GM23338 (cell line): ENCODE measurements around the gene PDE6A. TPM values are rescaled to one million over a fixed set of nuclear protein-coding genes. Genes with fewer than 3 reads are reported as not detected.

Experiments
- ATAC-seq: fragments of 200-7000 bp; cut with Tn5 transposase; 3 replicates; pipeline ENCODE4 v1.9.1; 2020
- DNase-seq: peaks from one replicate; pipeline ENCODE4 v3.0.0-alpha.2; 2015; ENCODE audit warnings: low spot score
- H2AFZ ChIP-seq: fragments of 200-600 bp; sonication (generic); 2 replicates; pipeline ENCODE4 v1.8.0; 2016; ENCODE audit warnings: antibody characterized with exemption, mild to moderate bottlenecking, moderate library complexity
- H3F3A ChIP-seq: fragments of 200-600 bp; sonication (generic); replicated peaks from 2 replicates; pipeline ENCODE4 v1.8.0; 2017; ENCODE audit warnings: antibody characterized with exemption, mixed run types, low read depth
- H3K27ac ChIP-seq: fragments of 200-600 bp; sonication (generic); 2 replicates; pipeline ENCODE4 v1.6.1; 2016; ENCODE audit warnings: low read depth
- H3K27me3 ChIP-seq: fragments of 200-600 bp; sonication (generic); 2 replicates; pipeline ENCODE4 v1.8.0; 2016; ENCODE audit warnings: mild to moderate bottlenecking, mixed run types, moderate library complexity; ENCODE audit not compliant: insufficient read depth
- H3K36me3 ChIP-seq: fragments of 200-600 bp; sonication (generic); 2 replicates; pipeline ENCODE4 v1.8.0; 2016; ENCODE audit warnings: mild to moderate bottlenecking; ENCODE audit not compliant: insufficient read depth
- H3K4me1 ChIP-seq: fragments of 200-600 bp; sonication (generic); 2 replicates; pipeline ENCODE4 v1.8.0; 2016; ENCODE audit warnings: mild to moderate bottlenecking, moderate library complexity; ENCODE audit not compliant: insufficient read depth
- H3K4me2 ChIP-seq: fragments of 200-600 bp; sonication (generic); 2 replicates; pipeline ENCODE4 v1.7.1; 2017; ENCODE audit warnings: mixed run types
- H3K4me3 ChIP-seq: fragments of 200-600 bp; sonication (generic); 2 replicates; pipeline ENCODE4 v1.6.1; 2016; ENCODE audit warnings: mixed run types
- H3K79me2 ChIP-seq: fragments of 200-600 bp; sonication (generic); replicated peaks from 2 replicates; pipeline ENCODE4 v1.8.0; 2017; ENCODE audit warnings: mild to moderate bottlenecking; ENCODE audit not compliant: insufficient read depth
- H3K9me2 ChIP-seq: fragments of 200-600 bp; sonication (generic); 2 replicates; pipeline ENCODE4 v1.8.0; 2017; ENCODE audit not compliant: insufficient read depth
- H4K20me1 ChIP-seq: fragments of 200-600 bp; sonication (generic); replicated peaks from 2 replicates; pipeline ENCODE4 v1.8.0; 2017; ENCODE audit warnings: mild to moderate bottlenecking; ENCODE audit not compliant: insufficient read depth
- H3K27ac Mint-ChIP-seq: 2 replicates; pipeline ENCODE4 v1.8.0; 2020; ENCODE audit warnings: inconsistent platforms, mild to moderate bottlenecking, moderate library complexity, mixed read lengths
- H3K27me3 Mint-ChIP-seq: 3 replicates; pipeline ENCODE4 v1.8.0; 2022; ENCODE audit warnings: low read depth, mild to moderate bottlenecking, moderate library complexity, mixed read lengths, inconsistent platforms; ENCODE audit not compliant: insufficient read depth, poor library complexity
- H3K36me3 Mint-ChIP-seq: 3 replicates; pipeline ENCODE4 v1.8.0; 2021; ENCODE audit warnings: low read depth, mild to moderate bottlenecking, inconsistent platforms, moderate library complexity, mixed read lengths
- H3K4me1 Mint-ChIP-seq: 3 replicates; pipeline ENCODE4 v1.8.0; 2020; ENCODE audit warnings: mild to moderate bottlenecking, inconsistent platforms, mixed read lengths
- H3K4me3 Mint-ChIP-seq: 3 replicates; pipeline ENCODE4 v1.8.0; 2021; ENCODE audit warnings: moderate library complexity, mild to moderate bottlenecking, inconsistent platforms, mixed read lengths
- H3K9me3 Mint-ChIP-seq: 3 replicates; pipeline ENCODE4 v1.8.0; 2020; ENCODE audit warnings: moderate library complexity, mild to moderate bottlenecking, inconsistent platforms, mixed read lengths
- JUNB ChIP-seq: IDR thresholded peaks from one replicate; pipeline ENCODE4 v1.6.1; 2016; ENCODE audit warnings: antibody characterized with exemption; ENCODE audit not compliant: unreplicated experiment
- NANOG ChIP-seq: IDR thresholded peaks from 2 replicates; pipeline ENCODE4 v1.6.1; 2016; ENCODE audit warnings: antibody characterized with exemption, borderline replicate concordance
- POLR2AphosphoS5 ChIP-seq: IDR thresholded peaks from 2 replicates; pipeline ENCODE4 v1.6.1; 2016; ENCODE audit warnings: antibody characterized with exemption, low read depth
- REST ChIP-seq: IDR thresholded peaks from one replicate; pipeline ENCODE4 v1.6.1; 2018; ENCODE audit warnings: antibody characterized with exemption; ENCODE audit not compliant: unreplicated experiment
- STAT1 ChIP-seq: IDR thresholded peaks from one replicate; pipeline ENCODE4 v1.6.1; 2016; ENCODE audit warnings: antibody characterized with exemption; ENCODE audit not compliant: unreplicated experiment
- ZNF114 ChIP-seq: fragments of 250-450 bp; sonication (Bioruptor Pico); IDR thresholded peaks from 2 replicates; pipeline ENCODE4 v1.5.0; 2020; ENCODE audit warnings: mild to moderate bottlenecking, moderate library complexity
- polyA plus RNA-seq: library from polyadenylated mRNA; unstranded; fragments of >200 nt; fragmentation: Nextera tagmentation; extraction: Ambion mirVana; gene quantifications from 2 replicates; pipeline ENCODE4 v1.2.1, GENCODE V29; 2016
- total RNA-seq: library from RNA; depleted of rRNA; stranded (reverse); fragments of >200 nt; shearing (Covaris generic); gene quantifications from 2 replicates; pipeline ENCODE4 v1.2.3, GENCODE V29; 2014
- TF ChIP-seq, protein P1 (sequence below), 2 experiments: fragments of 200-600 bp in 1 of 2; sonication (generic) in 1 of 2; conservative IDR thresholded peaks; 2 replicates each; pipeline versions ENCODE4 v1.5.1 to v1.6.1; 2016 to 2017; ENCODE audit warnings: antibody characterized with exemption in 2 of 2, low read depth in 2 of 2, mild to moderate bottlenecking in 2 of 2, moderate library complexity in 1 of 2
- TF ChIP-seq, protein P2 (sequence below): fragments of 250-450 bp; sonication (Bioruptor Pico); IDR thresholded peaks from 2 replicates; pipeline ENCODE4 v1.5.0; 2020; ENCODE audit warnings: mild to moderate bottlenecking, moderate library complexity

PDE6A gene
- total and polyA plus RNA-seq, 2 experiments from 2014 or later: 0.08 TPM; not detected in 1

DNA sequence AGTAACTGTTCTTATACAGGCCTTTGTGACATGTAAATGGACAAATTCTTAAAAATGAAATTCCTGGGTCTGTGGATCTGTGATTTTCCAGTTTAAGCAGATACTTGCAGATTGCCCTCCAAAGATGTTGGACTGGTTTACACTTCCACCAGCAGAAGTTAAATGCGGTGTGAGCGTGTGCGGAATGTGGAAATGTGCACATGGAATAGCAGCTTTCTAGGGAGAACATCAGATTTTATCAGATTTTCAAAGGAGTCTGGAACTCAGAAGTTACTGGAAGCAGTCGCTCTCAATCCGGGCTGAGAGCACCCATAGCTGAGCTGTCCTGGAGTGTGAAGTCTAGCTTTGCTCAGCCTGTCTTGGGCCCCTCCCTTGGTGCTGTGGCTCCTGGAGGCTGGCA, 117.0 kb downstream of the PDE6A start (continued):
- TF ChIP-seq REST (no peak), NANOG (no peak), JUNB (no peak), STAT1 (no peak), ZNF114 (CRISPR knock-in tag) (no peak)
- TF ChIP-seq, protein P1, sequence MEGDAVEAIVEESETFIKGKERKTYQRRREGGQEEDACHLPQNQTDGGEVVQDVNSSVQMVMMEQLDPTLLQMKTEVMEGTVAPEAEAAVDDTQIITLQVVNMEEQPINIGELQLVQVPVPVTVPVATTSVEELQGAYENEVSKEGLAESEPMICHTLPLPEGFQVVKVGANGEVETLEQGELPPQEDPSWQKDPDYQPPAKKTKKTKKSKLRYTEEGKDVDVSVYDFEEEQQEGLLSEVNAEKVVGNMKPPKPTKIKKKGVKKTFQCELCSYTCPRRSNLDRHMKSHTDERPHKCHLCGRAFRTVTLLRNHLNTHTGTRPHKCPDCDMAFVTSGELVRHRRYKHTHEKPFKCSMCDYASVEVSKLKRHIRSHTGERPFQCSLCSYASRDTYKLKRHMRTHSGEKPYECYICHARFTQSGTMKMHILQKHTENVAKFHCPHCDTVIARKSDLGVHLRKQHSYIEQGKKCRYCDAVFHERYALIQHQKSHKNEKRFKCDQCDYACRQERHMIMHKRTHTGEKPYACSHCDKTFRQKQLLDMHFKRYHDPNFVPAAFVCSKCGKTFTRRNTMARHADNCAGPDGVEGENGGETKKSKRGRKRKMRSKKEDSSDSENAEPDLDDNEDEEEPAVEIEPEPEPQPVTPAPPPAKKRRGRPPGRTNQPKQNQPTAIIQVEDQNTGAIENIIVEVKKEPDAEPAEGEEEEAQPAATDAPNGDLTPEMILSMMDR (conservative IDR thresholded peaks at IDR 0.05; ENCODE audit: low read depth in 2 of 2): no peak

DNA sequence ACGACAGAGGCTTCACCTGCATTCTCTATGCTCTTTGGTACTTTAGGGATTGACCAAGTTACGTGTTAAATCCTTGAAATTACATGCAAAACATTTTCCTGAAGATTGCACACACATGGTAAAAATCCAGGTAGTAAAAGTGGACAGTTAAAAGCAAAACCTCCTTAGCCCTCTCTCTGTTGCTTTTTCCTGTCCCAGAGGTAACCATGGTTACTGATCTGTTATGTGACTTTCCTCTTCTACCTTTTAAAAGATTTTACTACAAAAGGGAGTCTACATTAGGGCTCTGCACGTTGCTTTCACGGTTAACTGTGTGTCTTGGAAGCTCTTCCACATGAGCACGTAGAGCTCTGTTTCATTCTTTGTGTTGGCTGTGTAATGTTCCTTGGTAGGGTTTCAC, 117.5 kb downstream of the PDE6A start:
- Histone ChIP-seq H3K9me2 (no peaks in the 10 kb centered on the region), H3F3A (no peaks in the 10 kb centered on the region), H4K20me1 (no peaks in the 10 kb centered on the region; the same call in 1 of the 2 replicates), H3K36me3 (no peaks in the 10 kb centered on the region), H3K79me2 (no peaks in the 10 kb centered on the region), H3K4me1 (peaks cover 8% of the 10 kb centered on the region), H3K4me3 (no peak overlapping the region), H3K27me3 (no peaks in the 10 kb centered on the region), H2AFZ (no peak overlapping the region), H3K4me2 (no peak overlapping the region), H3K27ac (no peak overlapping the region)
- Mint-ChIP-seq H3K27me3 (peaks cover 4% of the 10 kb centered on the region), H3K27ac (no peak overlapping the region), H3K9me3 (no peaks in the 10 kb centered on the region), H3K36me3 (peaks cover 3% of the 10 kb centered on the region; the same call in 1 of the 3 replicates), H3K4me3 (no peak overlapping the region), H3K4me1 (peaks cover 15% of the 10 kb centered on the region)
- ATAC-seq (no peak), DNase-seq (no peak)
- no peak for TF ChIP-seq STAT1
- TF ChIP-seq NANOG: no peak
- TF ChIP-seq, protein P2, sequence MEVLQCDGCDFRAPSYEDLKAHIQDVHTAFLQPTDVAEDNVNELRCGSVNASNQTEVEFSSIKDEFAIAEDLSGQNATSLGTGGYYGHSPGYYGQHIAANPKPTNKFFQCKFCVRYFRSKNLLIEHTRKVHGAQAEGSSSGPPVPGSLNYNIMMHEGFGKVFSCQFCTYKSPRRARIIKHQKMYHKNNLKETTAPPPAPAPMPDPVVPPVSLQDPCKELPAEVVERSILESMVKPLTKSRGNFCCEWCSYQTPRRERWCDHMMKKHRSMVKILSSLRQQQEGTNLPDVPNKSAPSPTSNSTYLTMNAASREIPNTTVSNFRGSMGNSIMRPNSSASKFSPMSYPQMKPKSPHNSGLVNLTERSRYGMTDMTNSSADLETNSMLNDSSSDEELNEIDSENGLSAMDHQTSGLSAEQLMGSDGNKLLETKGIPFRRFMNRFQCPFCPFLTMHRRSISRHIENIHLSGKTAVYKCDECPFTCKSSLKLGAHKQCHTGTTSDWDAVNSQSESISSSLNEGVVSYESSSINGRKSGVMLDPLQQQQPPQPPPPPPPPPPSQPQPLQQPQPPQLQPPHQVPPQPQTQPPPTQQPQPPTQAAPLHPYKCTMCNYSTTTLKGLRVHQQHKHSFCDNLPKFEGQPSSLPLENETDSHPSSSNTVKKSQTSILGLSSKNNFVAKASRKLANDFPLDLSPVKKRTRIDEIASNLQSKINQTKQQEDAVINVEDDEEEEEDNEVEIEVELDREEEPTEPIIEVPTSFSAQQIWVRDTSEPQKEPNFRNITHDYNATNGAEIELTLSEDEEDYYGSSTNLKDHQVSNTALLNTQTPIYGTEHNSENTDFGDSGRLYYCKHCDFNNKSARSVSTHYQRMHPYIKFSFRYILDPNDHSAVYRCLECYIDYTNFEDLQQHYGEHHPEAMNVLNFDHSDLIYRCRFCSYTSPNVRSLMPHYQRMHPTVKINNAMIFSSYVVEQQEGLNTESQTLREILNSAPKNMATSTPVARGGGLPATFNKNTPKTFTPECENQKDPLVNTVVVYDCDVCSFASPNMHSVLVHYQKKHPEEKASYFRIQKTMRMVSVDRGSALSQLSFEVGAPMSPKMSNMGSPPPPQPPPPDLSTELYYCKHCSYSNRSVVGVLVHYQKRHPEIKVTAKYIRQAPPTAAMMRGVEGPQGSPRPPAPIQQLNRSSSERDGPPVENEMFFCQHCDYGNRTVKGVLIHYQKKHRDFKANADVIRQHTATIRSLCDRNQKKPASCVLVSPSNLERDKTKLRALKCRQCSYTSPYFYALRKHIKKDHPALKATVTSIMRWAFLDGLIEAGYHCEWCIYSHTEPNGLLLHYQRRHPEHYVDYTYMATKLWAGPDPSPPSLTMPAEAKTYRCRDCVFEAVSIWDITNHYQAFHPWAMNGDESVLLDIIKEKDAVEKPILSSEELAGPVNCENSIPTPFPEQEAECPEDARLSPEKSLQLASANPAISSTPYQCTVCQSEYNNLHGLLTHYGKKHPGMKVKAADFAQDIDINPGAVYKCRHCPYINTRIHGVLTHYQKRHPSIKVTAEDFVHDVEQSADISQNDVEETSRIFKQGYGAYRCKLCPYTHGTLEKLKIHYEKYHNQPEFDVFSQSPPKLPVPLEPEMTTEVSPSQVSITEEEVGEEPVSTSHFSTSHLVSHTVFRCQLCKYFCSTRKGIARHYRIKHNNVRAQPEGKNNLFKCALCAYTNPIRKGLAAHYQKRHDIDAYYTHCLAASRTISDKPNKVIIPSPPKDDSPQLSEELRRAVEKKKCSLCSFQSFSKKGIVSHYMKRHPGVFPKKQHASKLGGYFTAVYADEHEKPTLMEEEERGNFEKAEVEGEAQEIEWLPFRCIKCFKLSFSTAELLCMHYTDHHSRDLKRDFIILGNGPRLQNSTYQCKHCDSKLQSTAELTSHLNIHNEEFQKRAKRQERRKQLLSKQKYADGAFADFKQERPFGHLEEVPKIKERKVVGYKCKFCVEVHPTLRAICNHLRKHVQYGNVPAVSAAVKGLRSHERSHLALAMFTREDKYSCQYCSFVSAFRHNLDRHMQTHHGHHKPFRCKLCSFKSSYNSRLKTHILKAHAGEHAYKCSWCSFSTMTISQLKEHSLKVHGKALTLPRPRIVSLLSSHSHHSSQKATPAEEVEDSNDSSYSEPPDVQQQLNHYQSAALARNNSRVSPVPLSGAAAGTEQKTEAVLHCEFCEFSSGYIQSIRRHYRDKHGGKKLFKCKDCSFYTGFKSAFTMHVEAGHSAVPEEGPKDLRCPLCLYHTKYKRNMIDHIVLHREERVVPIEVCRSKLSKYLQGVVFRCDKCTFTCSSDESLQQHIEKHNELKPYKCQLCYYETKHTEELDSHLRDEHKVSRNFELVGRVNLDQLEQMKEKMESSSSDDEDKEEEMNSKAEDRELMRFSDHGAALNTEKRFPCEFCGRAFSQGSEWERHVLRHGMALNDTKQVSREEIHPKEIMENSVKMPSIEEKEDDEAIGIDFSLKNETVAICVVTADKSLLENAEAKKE (CRISPR knock-in tag): no peak
- no peak for TF ChIP-seq POLR2AphosphoS5
